Pulmonary artery endothelial cell (primary cell): ENCODE data around the gene TMEM151A. TPM values are rescaled to one million over a fixed set of nuclear protein-coding genes. Genes with fewer than 3 reads are reported as not detected.

Source experiments
- DNase-seq: peaks from one replicate; pipeline ENCODE4 v3.0.0-alpha.2; 2011; ENCODE audit warnings: low read depth, low spot score
- total RNA-seq: library from RNA; depleted of rRNA; stranded (reverse); fragments of >200 nt; gene quantifications from 2 replicates; pipeline ENCODE4 v1.2.3, GENCODE V29; 2014

TMEM151A gene
- total RNA-seq, 1 donor from 2014 or later = not detected

GRCh38 chr11:66322732-66323427 lies 31.2 kb downstream of the TMEM151A start:
- DNase-seq = no peak

DNA sequence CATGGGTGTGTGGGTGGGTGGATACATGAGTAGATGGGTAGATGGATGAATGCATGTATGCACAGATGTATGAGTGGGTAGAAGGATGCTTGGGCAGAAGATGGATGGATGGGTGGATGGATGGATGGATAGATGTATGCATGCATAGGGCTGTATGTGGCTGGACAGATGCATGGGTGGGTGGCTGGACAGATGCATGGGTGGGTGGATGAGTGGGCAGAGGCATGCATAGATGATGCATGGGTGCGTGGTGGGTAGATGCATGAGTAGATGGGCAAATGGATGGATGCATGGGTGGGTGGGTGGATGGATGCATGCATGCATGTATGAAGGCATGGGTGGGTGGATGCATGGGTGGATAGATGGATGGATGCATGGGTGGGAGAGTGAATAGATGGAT lies 32.0 kb downstream of the TMEM151A start:
- DNase-seq = no peak

GRCh38 chr11:66324664-66325063 lies 33.0 kb downstream of the TMEM151A start:
- DNase-seq = no peak

DNA sequence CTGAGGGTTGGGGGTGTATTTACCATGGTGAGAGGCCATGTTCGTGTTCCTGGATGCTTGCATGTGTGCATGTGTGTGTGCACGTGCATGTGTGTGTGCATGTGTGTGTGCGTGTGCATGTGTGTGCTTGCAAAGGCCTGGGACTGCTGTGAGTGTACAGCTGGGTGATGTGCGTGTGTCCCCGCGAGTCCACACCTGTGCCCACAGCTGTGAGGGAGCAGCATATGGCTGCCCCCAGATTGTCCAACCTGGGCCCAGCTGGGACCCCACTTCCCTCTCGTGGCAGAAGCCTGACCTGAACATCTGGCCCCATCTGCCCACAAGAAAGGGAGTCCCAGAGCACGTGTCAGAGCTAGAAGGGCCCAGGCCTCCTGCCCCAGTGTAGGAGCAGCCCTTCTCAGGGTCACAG lies 33.6 kb downstream of the TMEM151A start:
- DNase-seq = no peak

DNA sequence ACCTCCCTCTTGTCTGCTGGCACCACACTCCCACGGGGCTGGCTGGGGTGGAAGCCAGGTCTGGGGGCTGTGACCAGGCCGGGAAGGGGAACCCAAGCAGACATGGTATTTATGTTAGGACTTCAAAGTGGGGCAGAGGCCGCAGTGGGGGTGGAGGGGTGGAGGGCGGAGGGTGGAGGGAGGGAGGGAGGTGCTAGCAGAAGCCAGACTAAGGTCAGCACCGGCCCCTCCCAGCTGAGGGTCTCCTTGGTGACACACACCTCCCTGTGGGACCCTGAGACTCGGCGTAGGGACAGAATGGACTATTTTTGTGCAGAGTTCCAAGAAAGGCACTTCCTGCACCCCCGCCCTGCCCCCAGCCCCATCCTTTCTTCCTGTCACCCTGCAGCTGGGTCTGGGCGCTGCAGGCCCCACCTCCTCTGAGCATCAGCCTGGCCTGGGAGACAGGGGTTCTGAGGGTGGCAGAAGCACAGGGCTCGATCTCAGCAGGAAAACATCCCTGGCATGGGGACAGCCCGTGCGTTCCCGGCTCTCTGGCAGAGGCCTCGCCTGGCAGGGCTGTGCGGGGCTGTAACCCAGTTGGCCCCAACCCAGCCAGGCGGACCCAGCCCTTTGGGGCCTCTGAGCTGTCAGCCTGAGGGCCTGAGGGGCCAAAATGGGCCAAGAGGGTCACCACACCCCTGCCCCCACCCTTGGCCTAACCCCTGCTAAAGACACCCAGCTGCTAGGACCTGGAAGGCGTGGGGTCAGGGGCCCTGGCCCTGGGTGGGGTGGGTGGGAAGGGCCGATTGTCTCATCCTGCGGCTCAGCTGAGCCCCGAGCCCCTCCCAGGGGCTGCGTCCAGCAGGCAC lies 34.8 kb downstream of the TMEM151A start:
- DNase-seq = no peak

DNA sequence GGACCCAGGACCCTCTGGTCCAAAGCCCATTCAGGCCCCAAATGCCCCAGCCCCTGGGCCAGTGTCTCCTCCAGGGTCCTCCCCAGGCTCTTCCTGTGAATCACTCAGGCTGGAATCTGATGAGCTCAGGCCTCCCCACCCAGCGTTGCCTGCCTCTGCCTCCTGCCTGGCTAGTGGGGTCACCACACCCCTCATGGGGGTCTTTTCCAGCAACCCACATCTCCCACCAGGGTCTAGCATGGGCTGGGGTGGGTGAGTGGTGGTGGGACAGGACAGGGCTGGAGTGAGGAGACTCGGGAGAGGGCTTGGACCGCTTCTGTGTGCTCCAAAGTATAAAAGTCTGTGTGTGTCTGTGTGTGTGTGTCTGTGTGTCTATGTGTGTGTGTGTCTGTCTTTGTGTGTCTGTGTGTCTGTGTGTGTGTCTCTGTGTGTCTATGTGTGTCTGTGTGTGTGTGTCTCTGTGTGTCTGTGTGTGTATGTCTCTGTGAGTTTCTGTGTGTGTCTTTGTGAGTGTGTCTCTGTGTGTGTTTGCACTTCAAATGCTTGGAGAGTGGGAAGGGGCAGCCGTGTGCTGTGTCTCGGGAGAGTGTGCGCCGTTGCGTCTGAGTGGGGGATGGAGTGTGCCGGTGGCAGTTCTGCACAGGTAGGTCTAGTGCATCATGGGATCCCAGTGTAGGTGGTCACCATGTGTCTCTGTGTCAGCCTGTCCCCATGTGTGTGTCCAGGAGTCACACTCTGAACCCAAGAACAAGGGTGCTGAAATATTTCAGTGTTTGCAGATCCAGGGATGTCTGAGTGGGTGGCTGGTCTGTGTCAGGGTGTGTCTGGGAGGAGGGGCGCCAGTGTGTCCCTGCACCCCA lies 35.7 kb downstream of the TMEM151A start:
- no peak for DNase-seq

GRCh38 chr11:66328031-66328301 lies 36.3 kb downstream of the TMEM151A start:
- no peak for DNase-seq

GRCh38 chr11:66328302-66329144 lies 36.8 kb downstream of the TMEM151A start:
- no peak for DNase-seq

GRCh38 chr11:66329165-66329673 lies 37.5 kb downstream of the TMEM151A start:
- DNase-seq = no peak

DNA sequence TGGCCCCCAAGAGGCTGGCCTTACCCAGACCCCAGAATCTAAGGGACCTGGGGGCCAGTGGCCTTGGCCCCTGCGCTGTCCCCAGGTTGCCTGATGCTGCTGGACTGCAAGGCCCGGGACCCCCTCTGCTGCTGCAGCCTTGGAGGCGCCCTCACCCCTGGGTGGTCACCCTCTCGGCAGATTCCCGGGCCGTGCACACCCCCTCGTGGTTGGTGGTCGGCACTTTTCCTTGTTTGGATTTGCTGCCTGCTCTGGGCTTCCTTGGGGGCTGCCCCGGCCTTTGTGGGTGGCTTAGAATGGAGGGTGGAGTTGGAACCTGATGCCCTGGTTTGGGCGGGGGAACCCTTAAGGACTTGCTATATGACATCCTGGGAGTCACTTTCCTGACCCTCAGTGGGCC lies 39.2 kb downstream of the TMEM151A start:
- DNase-seq = no peak

- DNase-seq = no peak
Measured at GRCh38 chr11:66331542-66332370, 40.1 kb downstream of the TMEM151A start.

DNA sequence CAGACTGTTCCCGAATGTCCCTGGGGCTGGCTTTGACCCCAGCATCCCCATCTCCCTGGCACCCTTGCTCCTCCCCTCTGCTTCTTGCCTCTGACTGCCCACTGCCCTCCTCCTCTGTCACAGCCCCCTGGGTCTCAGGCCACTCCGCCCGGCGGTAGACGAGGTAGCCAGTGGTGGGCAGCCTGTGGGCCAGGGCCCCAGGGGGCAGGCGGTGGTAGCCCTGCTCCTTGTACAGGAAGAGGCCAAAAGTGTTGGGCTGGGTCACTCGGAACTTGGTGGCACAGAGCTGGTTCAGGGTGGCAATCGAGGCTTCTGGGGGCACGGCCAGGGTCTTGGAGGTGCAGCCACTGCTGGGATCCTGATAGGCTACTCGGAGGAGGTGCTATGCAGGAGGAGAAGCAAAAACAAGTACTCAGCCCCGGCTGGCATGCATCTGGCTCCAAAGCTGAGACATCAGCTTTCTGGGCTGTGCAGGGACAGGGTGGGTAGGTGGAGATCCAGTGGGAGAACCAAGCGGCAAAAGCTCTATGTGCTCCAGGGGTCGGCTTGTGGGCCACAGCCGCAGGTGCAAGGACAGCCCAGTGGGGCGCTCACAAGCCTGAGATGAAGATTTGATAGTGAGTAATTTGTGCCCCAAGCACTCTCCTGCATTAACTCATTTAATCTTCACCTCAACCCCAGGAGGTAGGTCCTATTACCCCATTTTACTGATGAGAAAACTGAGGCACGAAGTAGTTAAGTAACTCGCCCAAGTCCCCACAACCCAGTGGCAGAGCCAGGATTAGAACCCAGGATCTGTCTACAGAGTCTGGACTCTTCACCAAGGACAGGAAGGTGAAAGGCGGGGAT lies 40.9 kb downstream of the TMEM151A start:
- DNase-seq = no peak

GRCh38 chr11:66333220-66333877 lies 41.7 kb downstream of the TMEM151A start:
- DNase-seq = no peak

DNA sequence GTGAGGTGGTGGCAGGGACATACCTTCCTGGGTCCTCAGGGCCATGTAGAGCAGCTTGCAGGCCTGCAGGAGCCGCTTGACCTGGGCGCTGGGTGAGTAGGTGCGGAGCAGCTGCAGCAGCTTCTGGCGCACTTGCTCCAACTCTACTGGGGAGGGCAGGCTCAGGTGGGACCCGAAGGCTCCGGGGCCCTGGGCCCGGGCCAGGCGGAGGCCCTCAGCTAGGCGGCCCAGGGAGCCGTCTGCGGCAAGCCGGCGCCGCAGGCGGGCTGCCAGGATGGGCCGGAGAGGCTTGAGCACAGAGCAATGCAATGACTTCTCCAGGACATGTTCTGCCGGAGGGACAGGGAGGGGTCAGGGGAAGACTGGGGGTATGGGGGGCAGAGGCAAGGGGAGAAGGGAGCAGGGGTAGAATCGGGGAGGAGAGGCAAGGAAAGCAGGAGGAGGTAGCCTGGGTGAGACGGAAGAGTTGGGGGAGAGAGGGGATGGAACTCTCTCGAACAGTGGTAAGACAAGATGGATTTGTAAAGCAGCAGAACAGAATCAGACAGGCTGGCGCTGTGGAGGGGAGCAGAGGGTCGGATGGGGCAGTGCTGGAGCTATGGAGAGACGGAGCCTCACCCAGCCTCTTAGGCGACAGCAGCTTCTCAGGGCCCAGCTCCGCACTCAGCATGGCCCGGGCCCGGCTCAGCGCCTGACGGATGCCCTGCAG lies 42.4 kb downstream of the TMEM151A start:
- no peak for DNase-seq

GRCh38 chr11:66334605-66335442 lies 43.1 kb downstream of the TMEM151A start:
- DNase-seq = no peak

GRCh38 chr11:66335531-66336233 lies 44.0 kb downstream of the TMEM151A start:
- DNase-seq = no peak
